Stimulated activated CD4-positive, alpha-beta T cell treated with anti-CD3 and anti-CD28 coated beads, Interleukin-4, amount 100 ng/mL, for 48 hours (primary cell): ENCODE measurements around the gene IP6K2.
"Not testable (repeated sequence)": the region's sequence is repeated elsewhere in the genome, so short reads cannot be mapped to it uniquely, and the experiment has no call there.

Experiments used
- DNase-seq, 2 donors: peaks; one replicate each; pipeline ENCODE4 v3.0.0-alpha.2; 2020; ENCODE audit warnings: low read depth in 2 of 2

IP6K2 gene, protein sequence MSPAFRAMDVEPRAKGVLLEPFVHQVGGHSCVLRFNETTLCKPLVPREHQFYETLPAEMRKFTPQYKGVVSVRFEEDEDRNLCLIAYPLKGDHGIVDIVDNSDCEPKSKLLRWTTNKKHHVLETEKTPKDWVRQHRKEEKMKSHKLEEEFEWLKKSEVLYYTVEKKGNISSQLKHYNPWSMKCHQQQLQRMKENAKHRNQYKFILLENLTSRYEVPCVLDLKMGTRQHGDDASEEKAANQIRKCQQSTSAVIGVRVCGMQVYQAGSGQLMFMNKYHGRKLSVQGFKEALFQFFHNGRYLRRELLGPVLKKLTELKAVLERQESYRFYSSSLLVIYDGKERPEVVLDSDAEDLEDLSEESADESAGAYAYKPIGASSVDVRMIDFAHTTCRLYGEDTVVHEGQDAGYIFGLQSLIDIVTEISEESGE

GRCh38 chr3:48716982-48717746, at the start of gene IP6K2:
Gene IP6K2 (minus strand): TSS chr3:48717221. CDS start chr3:48695291, 21,930 bp downstream.
- peak; percentile 99 for DNase-seq

- DNase-seq = no peak
These were observed 48.4 kb upstream of the IP6K2 start for GRCh38 chr3:48765376-48765775.

- DNase-seq = no peak
These were observed 45.8 kb upstream of the IP6K2 start for GRCh38 chr3:48762816-48763215.

DNA sequence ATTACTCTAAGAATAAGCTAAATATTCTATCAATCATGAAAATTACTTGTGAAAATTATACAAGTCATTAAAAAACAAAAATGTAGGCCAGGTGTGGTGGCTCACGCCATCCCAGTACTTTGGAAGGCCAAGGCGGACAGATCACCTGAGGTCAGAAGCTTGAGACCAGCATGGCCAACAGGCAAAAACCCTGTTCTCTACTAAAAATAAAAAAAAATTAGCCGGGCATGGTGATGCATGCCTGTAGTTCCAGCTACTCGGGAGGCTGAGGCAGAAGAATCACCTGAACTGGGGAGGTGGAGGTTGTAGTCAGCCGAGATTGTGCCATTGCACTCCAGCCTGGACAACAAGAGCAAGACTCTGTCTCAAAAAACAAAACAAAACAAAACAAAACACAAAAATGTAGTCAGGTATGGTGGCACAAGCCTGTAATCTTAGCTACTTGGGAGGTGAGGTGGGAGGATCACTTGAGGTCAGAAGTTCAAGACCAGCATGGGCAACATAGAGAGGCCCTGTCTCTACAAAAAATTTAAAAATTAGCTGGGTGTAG, 43.0 kb upstream of the IP6K2 start:
- DNase-seq = not testable (repeated sequence)

- DNase-seq = not testable (repeated sequence)
These were observed 42.5 kb upstream of the IP6K2 start for GRCh38 chr3:48759531-48759930.

DNA sequence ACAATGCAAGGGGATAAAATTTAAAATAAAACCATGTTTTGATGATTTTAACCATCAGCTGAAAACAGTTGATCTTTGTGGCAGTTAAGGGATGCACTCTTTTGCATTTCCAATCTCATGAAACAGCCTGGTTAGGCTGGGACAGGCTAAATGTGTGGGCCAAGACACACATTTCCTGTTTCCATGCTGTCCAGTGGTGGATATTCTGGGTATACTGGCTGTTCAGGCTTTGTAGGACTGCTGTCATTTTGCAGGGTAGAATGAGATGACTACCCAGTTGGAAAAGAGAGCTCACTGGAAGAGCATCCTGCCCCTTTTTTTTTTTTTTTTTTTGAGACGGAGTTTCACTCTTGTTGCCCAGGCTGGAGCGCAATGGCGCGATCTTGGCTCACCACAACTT, 42.0 kb upstream of the IP6K2 start:
- no peak for DNase-seq

DNA sequence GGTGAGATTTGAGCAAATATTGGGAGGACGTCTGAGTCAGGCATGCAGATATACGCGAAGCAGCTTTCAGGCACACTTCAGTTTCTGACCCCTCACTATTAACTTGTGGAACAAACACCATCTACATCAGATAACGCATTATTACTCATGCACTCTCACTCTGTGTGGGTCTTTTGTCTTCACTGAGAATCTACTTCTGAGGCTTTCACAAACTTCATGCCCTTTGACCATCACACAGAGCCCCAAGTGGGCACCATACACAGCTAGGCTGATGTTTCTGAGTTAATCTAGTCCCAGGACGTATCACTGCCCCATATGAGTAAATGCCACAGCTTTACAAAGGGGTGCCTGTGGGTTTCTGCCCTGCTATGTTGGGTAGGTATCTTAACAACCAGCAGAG, 39.6 kb upstream of the IP6K2 start:
- DNase-seq = no peak

DNA sequence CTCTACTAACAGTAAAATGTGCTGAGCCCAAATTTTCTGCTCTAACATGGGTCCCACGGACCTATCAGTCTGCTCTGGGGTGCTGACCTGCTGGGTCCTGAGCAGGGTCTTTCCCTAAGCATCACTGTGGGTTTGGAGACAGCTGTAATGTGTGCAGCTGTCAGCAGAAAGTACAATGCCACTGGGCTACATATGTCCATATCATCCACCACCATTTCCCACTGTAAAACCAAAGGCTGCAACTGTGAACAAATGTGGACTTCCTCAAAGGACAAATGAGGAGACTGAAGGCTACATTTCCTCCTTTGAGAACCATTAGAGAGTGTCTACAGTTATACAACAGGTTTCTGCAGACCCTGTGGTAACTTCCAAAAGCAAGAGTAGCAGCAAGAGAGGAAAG, 33.8 kb upstream of the IP6K2 start:
- no peak for DNase-seq

GRCh38 chr3:48748754-48749153, 31.7 kb upstream of the IP6K2 start:
- no peak for DNase-seq

DNA sequence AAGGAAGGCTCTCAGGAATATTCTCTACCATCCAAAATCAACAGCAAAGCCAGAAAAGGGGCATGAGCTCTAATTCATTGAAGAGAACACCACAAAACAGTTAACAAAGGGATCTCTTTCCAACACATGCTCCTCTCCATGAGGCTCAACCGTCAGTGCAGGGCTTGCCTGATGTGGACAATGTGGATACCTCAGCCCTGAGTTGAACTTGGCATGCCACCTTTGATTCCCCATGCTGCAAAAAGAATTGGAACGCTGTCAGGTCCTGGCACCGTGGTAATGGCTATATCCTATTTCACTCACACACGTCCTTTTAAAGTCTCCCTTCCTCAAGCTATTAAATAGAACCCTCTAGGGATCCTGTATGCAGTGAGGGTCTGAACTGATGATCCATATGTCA, 30.7 kb upstream of the IP6K2 start:
- DNase-seq = no peak

GRCh38 chr3:48747015-48747615, 30.1 kb upstream of the IP6K2 start:
- DNase-seq = no peak

- DNase-seq = no peak
These were observed 26.8 kb upstream of the IP6K2 start for GRCh38 chr3:48743773-48744172.

DNA sequence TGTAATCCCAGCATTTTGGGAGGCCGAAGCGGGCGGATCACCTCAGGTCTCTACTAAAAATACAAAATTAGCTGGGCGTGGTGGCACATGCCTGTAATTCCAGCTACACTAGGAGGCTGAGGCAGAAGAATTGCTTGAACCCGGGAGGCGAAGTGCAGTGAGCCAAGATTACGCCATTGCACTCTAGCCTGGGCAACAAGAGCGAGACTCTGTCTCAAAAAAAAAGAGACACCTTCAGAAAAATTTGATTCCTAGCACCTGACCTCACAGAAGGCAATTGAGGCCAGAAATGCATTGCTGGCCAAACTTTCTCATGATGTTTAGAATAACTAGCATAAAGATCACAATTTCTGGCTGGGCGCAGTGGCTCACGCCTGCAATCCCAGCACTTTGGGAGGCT, 24.2 kb upstream of the IP6K2 start:
- not testable (repeated sequence) for DNase-seq

DNA sequence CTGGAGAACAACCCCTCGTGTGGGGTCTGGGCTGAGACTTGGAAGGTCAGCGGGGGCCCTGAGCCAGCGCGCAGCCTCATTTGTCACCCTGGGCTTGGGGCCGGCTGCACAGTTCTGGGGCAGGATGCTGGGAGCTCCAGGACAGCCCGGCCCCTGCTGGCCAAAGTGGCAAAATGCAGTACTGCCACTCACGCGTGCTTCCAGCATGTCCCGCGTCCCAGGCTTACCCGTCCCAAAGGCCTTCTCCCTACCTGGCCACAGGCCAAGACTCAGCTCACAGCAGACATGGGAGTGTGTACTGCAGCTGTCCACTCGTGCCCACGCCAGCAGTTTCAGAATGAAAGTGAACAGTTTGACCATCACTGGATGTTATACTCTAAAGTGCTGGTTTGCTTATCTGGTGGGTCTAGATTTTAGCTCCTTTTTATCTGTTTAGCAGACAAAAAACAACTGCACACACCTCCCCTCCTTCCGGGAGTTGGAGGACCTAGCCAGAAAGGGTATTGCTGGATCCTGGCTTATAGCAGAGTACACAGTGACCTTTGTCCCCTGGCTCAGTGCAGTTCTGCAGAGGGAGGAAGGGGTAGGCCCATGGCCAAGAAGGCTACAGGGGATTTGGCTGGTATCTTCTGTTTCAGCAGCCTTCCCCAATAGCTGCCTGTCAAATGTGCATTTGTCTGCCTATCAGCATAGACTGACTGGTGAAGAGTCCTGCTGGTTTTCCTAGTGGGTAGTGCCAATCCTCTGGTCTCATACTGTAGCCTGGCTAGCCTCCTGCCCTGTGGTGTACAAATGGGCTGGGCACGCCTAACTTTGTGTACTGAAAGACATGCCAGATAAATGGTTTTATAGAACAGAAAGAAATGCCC, 23.2 kb upstream of the IP6K2 start:
- DNase-seq = peak; percentile 44 to 45

- no peak for DNase-seq
These were observed 22.6 kb upstream of the IP6K2 start for GRCh38 chr3:48739617-48739954.

GRCh38 chr3:48738926-48739616, 22.1 kb upstream of the IP6K2 start:
- DNase-seq = no peak

GRCh38 chr3:48738144-48738536, 21.1 kb upstream of the IP6K2 start:
- no peak for DNase-seq

- not testable (repeated sequence) for DNase-seq
These were observed 18.2 kb upstream of the IP6K2 start for GRCh38 chr3:48735075-48735767.

- DNase-seq = not testable (repeated sequence)
These were observed 17.5 kb upstream of the IP6K2 start for GRCh38 chr3:48734541-48734940.
